Gastroesophageal sphincter (tissue), 4 donors: Measurements from ENCODE around the gene PLA2G4D. TPM values are rescaled to one million over a fixed set of nuclear protein-coding genes. Genes with fewer than 3 reads are reported as not detected.

ENCODE experiments used
- ATAC-seq: fragments of 150-250 bp; one replicate; pipeline ENCODE4 v1.9.1; 2016; ENCODE audit warnings: mild to moderate bottlenecking, moderate library complexity
- H3K27ac ChIP-seq, 4 donors: fragments of 200-600 bp; sonication (generic) in 3 of 4; 1 replicate in 3 of 4; 2 replicates in 1 of 4; pipeline ENCODE4 v1.5.1; 2016 to 2019
- H3K27me3 ChIP-seq: fragments of 200-600 bp; sonication (generic); one replicate; pipeline ENCODE4 v1.5.1; 2019
- H3K36me3 ChIP-seq, 2 donors: fragments of 200-600 bp; sonication (generic); one replicate each; pipeline ENCODE4 v1.5.1; 2019; ENCODE audit warnings: control low read depth in 1 of 2
- H3K4me1 ChIP-seq, 3 donors: fragments of 200-600 bp; sonication (generic); 1 replicate in 2 of 3; 2 replicates in 1 of 3; pipeline ENCODE4 v1.5.1; 2016 to 2019; ENCODE audit warnings: control low read depth in 2 of 3
- H3K4me3 ChIP-seq, 2 donors: fragments of 200-600 bp; sonication (generic); one replicate each; pipeline ENCODE4 v1.5.1; 2019; ENCODE audit warnings: mild to moderate bottlenecking in 1 of 2, moderate library complexity in 1 of 2
- H3K9me3 ChIP-seq, 3 donors: fragments of 200-600 bp; sonication (generic); one replicate each; pipeline ENCODE4 v1.5.1; 2017 to 2019; ENCODE audit warnings: control low read depth in 2 of 3
- EP300 ChIP-seq: sonication (generic); formaldehyde crosslinking; IDR thresholded peaks from one replicate; pipeline ENCODE4 v1.6.1; 2017; ENCODE audit warnings: antibody characterized with exemption, mild to moderate bottlenecking
- POLR2A ChIP-seq, 2 donors: fragments of 450-650 bp; IDR thresholded peaks; one replicate each; pipeline ENCODE4 v1.6.1; 2017; ENCODE audit warnings: antibody characterized with exemption in 2 of 2, mild to moderate bottlenecking in 2 of 2, moderate library complexity in 1 of 2
- POLR2AphosphoS5 ChIP-seq: sonication (generic); formaldehyde crosslinking; IDR thresholded peaks from one replicate; pipeline ENCODE4 v1.6.1; 2017; ENCODE audit warnings: antibody characterized with exemption
- WGBS, 2 donors: methylation state at CpG; one replicate each; pipeline ENCODE4 v1.1.5; 2018; ENCODE audit warnings: low coverage in 1 of 2; 5-methylcytosine and 5-hydroxymethylcytosine counted together
- total RNA-seq, 4 donors: library from RNA; depleted of rRNA; stranded (reverse); fragments of >200 nt; gene quantifications; one replicate each; pipeline ENCODE4 v1.1.0, GENCODE V29; 2016
- TF ChIP-seq, protein P1 (sequence below), 4 experiments: fragments of 200-600 bp in 2 of 4; fragments of 450-650 bp in 2 of 4; sonication (generic) in 1 of 4; IDR thresholded peaks; one replicate each; pipeline ENCODE4 v1.5.1; 2017 to 2019; ENCODE audit warnings: antibody characterized with exemption in 4 of 4, mild to moderate bottlenecking in 2 of 4, moderate library complexity in 2 of 4

Gene PLA2G4D
- total RNA-seq, 4 donors from 2014 or later: not detected

GRCh38 chr15:42050484-42051255 is 43.7 kb downstream of the PLA2G4D start:
- Histone ChIP-seq H3K4me1 (no peaks in the 10 kb centered on the region), H3K4me3 (no peak overlapping the region), H3K36me3 (no peaks in the 10 kb centered on the region), H3K27ac (no peak overlapping the region), H3K9me3 (no peaks in the 10 kb centered on the region), H3K27me3 (no peaks in the 10 kb centered on the region)
- ATAC-seq: no peak
- TF ChIP-seq POLR2AphosphoS5: no peak
- WGBS, 2 donors: 50 to 62% methylated on average over 2 to 3 of the region's 10 CpGs

GRCh38 chr15:42048821-42049200 is 45.6 kb downstream of the PLA2G4D start:
- Histone ChIP-seq H3K9me3 (no peaks in the 10 kb centered on the region), H3K27me3 (no peaks in the 10 kb centered on the region), H3K27ac (no peak overlapping the region), H3K4me1 (no peaks in the 10 kb centered on the region), H3K36me3 (no peaks in the 10 kb centered on the region), H3K4me3 (no peak overlapping the region)
- no peak for ATAC-seq
- TF ChIP-seq, protein P1, sequence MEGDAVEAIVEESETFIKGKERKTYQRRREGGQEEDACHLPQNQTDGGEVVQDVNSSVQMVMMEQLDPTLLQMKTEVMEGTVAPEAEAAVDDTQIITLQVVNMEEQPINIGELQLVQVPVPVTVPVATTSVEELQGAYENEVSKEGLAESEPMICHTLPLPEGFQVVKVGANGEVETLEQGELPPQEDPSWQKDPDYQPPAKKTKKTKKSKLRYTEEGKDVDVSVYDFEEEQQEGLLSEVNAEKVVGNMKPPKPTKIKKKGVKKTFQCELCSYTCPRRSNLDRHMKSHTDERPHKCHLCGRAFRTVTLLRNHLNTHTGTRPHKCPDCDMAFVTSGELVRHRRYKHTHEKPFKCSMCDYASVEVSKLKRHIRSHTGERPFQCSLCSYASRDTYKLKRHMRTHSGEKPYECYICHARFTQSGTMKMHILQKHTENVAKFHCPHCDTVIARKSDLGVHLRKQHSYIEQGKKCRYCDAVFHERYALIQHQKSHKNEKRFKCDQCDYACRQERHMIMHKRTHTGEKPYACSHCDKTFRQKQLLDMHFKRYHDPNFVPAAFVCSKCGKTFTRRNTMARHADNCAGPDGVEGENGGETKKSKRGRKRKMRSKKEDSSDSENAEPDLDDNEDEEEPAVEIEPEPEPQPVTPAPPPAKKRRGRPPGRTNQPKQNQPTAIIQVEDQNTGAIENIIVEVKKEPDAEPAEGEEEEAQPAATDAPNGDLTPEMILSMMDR (IDR thresholded peaks at IDR 0.05): no peak
- TF ChIP-seq POLR2AphosphoS5 (no peak), POLR2A (IDR thresholded peaks at IDR 0.05) (no peak), EP300 (no peak)
- 83 to 100% methylated on average over 2 of the region's 8 CpGs for WGBS, 2 donors

DNA sequence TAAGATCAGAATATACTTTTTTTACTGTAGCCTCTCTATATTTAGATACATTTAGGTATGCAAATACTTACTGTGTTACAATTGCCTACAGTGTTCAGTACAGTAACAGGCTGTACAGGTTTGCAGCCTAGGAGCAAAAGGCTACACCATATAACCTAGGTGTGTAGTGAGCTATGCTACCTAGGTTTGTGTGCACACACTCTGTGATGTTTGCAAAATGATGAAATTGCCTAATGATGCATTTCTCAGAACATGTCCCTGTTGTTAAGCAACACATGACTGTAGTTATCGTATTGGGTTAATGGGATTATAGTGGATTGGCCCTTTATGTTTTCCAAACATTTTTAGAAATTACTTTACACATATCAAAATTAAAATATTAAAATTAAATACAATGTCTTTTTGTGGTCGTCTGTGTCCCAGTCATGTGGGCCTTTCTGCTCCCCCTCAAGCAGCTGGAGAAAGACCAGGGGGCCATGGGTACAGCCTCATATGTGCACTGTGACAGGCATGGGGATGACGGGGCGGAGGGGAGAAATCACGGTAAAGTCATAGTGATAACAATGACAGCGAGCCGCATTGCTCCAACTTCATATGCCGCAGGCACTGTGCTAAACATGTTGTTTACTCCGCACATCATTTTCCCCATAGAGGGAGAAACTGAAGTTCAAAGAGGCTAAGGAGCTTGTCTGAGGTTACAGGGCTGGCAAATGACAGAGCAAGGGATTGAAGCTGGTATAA is 46.1 kb downstream of the PLA2G4D start:
- no peak overlapping the region for H3K27ac ChIP-seq
- no peaks in the 10 kb centered on the region for H3K4me1 ChIP-seq
- TF ChIP-seq EP300 (no peak), POLR2A (IDR thresholded peaks at IDR 0.05) (no peak), POLR2AphosphoS5 (no peak)
- TF ChIP-seq, protein P1 (IDR thresholded peaks at IDR 0.05): no peak
- no peak for ATAC-seq
- no peak overlapping the region for H3K4me3 ChIP-seq
- H3K9me3 ChIP-seq: no peaks in the 10 kb centered on the region
- H3K36me3 ChIP-seq: no peaks in the 10 kb centered on the region
- no peaks in the 10 kb centered on the region for H3K27me3 ChIP-seq
- 85 to 90% methylated on average over 5 to 9 of the region's 9 CpGs for WGBS, 2 donors

- 100% methylated on average over 1 of the region's 2 CpGs for WGBS, 2 donors
- TF ChIP-seq EP300 (no peak), POLR2A (IDR thresholded peaks at IDR 0.05) (no peak), POLR2AphosphoS5 (no peak)
- TF ChIP-seq, protein P1 (IDR thresholded peaks at IDR 0.05): no peak
Measured at GRCh38 chr15:42046597-42046996, 47.8 kb downstream of the PLA2G4D start.

DNA sequence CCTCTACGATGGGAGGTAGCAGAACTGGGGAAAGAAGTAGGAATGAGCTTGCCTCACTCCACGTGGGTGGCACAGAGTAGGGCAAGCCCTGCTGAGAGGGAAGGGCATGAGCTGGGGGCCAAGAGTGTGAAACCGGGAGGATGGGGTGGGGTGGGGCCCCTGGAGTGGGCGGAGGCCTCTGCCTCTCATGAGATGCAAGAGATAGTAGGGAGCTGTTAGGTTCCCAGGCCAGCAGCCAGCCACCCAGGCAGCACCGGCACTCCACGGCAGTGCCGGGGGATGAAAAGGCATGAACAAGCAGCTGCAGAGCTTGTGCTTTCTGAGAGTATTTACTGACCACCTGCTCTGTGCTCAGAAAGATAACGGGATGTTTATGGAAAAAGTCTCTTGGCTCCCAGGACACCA is 49.1 kb downstream of the PLA2G4D start:
- Histone ChIP-seq H3K4me3 (no peak overlapping the region), H3K4me1 (no peaks in the 10 kb centered on the region), H3K27me3 (no peaks in the 10 kb centered on the region), H3K36me3 (no peaks in the 10 kb centered on the region), H3K27ac (no peak overlapping the region), H3K9me3 (no peaks in the 10 kb centered on the region)
- TF ChIP-seq POLR2A (IDR thresholded peaks at IDR 0.05) (no peak), POLR2AphosphoS5 (no peak), EP300 (no peak)
- TF ChIP-seq, protein P1 (IDR thresholded peaks at IDR 0.05): no peak
- WGBS, 2 donors: 28 to 56% methylated on average over 3 to 8 of the region's 8 CpGs
- no peak for ATAC-seq

More at GRCh38 chr15:42046597-42046996, 47.8 kb downstream of the PLA2G4D start:
- H3K27me3 ChIP-seq: no peaks in the 10 kb centered on the region
- no peak overlapping the region for H3K4me3 ChIP-seq
- H3K36me3 ChIP-seq: no peaks in the 10 kb centered on the region
- H3K27ac ChIP-seq: no peak overlapping the region
- no peak for ATAC-seq
- no peaks in the 10 kb centered on the region for H3K4me1 ChIP-seq
- H3K9me3 ChIP-seq: no peaks in the 10 kb centered on the region
